ENCODE measurements around the gene PTPRG. TPM values are rescaled to one million over a fixed set of nuclear protein-coding genes. Genes with fewer than 3 reads are reported as not detected.

Gene PTPRG
- total RNA-seq, 1 donor from 2014 or later = 39.6 TPM

GRCh38 chr3:61768284-61769037 lies 207.1 kb downstream of the PTPRG start:
- TF ChIP-seq EZH2 (IDR thresholded peaks at IDR 0.05; ENCODE audit: insufficient read depth, low read length) (no peak), CTCF (IDR thresholded peaks at IDR 0.05; ENCODE audit: insufficient read depth, low read depth, low read length) (no peak)
- no peaks in the 10 kb centered on the region for H3K9me3 Mint-ChIP-seq (ENCODE audit: unreplicated experiment)
- H3K36me3 ChIP-seq (ENCODE audit: insufficient read depth, low read length) = no peaks in the 10 kb centered on the region

GRCh38 chr3:61769266-61769990 lies 208.1 kb downstream of the PTPRG start:
- H3K9me3 Mint-ChIP-seq (ENCODE audit: unreplicated experiment) = no peaks in the 10 kb centered on the region
- H3K4me3 ChIP-seq (ENCODE audit: insufficient read depth, low read depth, low read length) = no peak overlapping the region
- no peaks in the 10 kb centered on the region for H3K36me3 Mint-ChIP-seq (ENCODE audit: low read depth, unreplicated experiment)
- no peak for DNase-seq (ENCODE audit: low read depth)
- peaks cover 18% of the 10 kb centered on the region for H3K4me1 Mint-ChIP-seq (ENCODE audit: low read depth, unreplicated experiment)
- no peak overlapping the region for H3K27ac Mint-ChIP-seq (ENCODE audit: unreplicated experiment)
- peaks cover 24% of the 10 kb centered on the region for H4K20me1 ChIP-seq (ENCODE audit: insufficient read depth, low read length)
- H3K27me3 ChIP-seq (ENCODE audit: insufficient read depth, low read length) = no peaks in the 10 kb centered on the region
- H3K9me3 ChIP-seq (ENCODE audit: insufficient read depth, low read depth, low read length) = no peaks in the 10 kb centered on the region
- peaks cover 3% of the 10 kb centered on the region for H3K4me1 ChIP-seq (ENCODE audit: insufficient read depth, low read length)
- no peaks in the 10 kb centered on the region for H3K27me3 Mint-ChIP-seq (ENCODE audit: low read depth, unreplicated experiment)
- no peak overlapping the region for H3K4me2 ChIP-seq (ENCODE audit: low read length)
- H3K36me3 ChIP-seq (ENCODE audit: insufficient read depth, low read length) = no peaks in the 10 kb centered on the region
- no peak for FAIRE-seq
- H2AFZ ChIP-seq (ENCODE audit: low read depth, low read length) = no peak overlapping the region
- no peak overlapping the region for H3K27ac ChIP-seq (ENCODE audit: low read depth, low read length)
- H3K79me2 ChIP-seq (ENCODE audit: insufficient read depth, low read length) = peaks cover 2% of the 10 kb centered on the region
- no peak overlapping the region for H3K4me3 Mint-ChIP-seq (ENCODE audit: unreplicated experiment)
- no peak for TF ChIP-seq CTCF (IDR thresholded peaks at IDR 0.05; ENCODE audit: insufficient read depth, low read depth, low read length)
- TF ChIP-seq EZH2 (IDR thresholded peaks at IDR 0.05; ENCODE audit: insufficient read depth, low read length) = no peak
- H3K9ac ChIP-seq (ENCODE audit: low read length) = no peak overlapping the region

More at GRCh38 chr3:61768284-61769037, 207.1 kb downstream of the PTPRG start:
- FAIRE-seq (no peak), DNase-seq (ENCODE audit: low read depth) (no peak)
- H3K27me3 ChIP-seq (ENCODE audit: insufficient read depth, low read length) = no peaks in the 10 kb centered on the region
- Mint-ChIP-seq H3K4me1 (ENCODE audit: low read depth, unreplicated experiment) (peaks cover 18% of the 10 kb centered on the region), H3K27ac (ENCODE audit: unreplicated experiment) (no peak overlapping the region), H3K27me3 (ENCODE audit: low read depth, unreplicated experiment) (no peaks in the 10 kb centered on the region), H3K36me3 (ENCODE audit: low read depth, unreplicated experiment) (no peaks in the 10 kb centered on the region), H3K4me3 (ENCODE audit: unreplicated experiment) (no peak overlapping the region)
- H3K27ac ChIP-seq (ENCODE audit: low read depth, low read length) = no peak overlapping the region
- H3K79me2 ChIP-seq (ENCODE audit: insufficient read depth, low read length) = peaks cover 2% of the 10 kb centered on the region
- H4K20me1 ChIP-seq (ENCODE audit: insufficient read depth, low read length) = peaks cover 25% of the 10 kb centered on the region
- H2AFZ ChIP-seq (ENCODE audit: low read depth, low read length) = no peak overlapping the region
- no peak overlapping the region for H3K9ac ChIP-seq (ENCODE audit: low read length)
- H3K4me2 ChIP-seq (ENCODE audit: low read length) = no peak overlapping the region
- H3K4me3 ChIP-seq (ENCODE audit: insufficient read depth, low read depth, low read length) = no peak overlapping the region
- no peaks in the 10 kb centered on the region for H3K9me3 ChIP-seq (ENCODE audit: insufficient read depth, low read depth, low read length)
- H3K4me1 ChIP-seq (ENCODE audit: insufficient read depth, low read length) = peaks cover 3% of the 10 kb centered on the region
